GM18505 (cell line): Measurements from ENCODE around the gene TLNRD1.

Experiments
- ATAC-seq: cut with Tn5 transposase; IDR thresholded peaks from one replicate; pipeline ENCODE4 v1.9.1; 2021; ENCODE audit not compliant: unreplicated experiment
- POLR2A ChIP-seq: IDR thresholded peaks from 4 replicates; pipeline ENCODE4 v1.6.1; 2011; ENCODE audit warnings: borderline replicate concordance; ENCODE audit not compliant: insufficient read depth, insufficient read length; ENCODE audit errors: extremely low read depth

TLNRD1 gene

DNA sequence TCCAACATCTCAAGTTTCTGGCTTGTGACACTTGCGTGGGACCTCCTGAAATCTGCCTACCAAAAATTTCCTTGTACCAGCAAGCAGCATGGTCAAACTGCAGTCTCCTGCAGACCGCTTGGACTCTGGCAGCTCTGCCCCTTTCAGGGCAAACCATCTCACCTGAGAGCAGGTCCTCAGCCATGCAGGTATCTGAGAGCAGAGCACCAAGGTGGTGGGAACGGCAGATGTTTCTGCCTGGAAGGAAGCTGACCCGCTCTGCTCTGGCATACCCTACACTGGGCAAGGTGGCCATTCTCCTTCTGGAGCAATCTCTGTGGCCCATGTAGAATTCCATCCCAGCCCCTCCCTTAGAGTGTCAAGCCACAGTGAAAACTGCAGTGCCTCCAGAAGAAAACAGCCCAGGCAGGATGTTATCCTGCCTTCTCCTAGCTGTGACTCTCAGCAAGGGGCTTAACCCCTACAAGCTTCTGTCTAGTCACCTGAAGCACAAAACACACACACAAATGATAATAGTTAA, 32.7 kb upstream of the TLNRD1 start:
- ATAC-seq: no peak
- no peak for TF ChIP-seq POLR2A

DNA sequence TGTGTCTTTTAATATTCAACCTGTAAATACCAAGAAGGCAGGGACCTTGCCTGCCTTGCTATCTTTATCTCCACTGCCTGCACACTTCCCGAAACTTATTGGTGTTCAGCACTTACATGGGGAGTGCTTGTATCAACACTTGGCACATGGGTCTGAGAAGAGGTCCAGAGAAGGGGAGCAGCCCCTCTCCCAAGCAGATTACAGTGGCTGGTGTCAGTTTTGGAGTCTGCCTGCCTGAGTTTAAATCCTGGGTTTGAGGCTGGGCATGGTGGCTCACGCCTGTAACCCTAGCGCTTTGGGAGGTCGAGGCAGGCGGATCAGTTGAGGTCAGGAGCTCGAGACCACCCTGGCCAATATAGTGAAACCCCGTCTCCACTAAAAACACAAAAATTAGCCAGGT, 31.4 kb upstream of the TLNRD1 start:
- ATAC-seq: no peak
- TF ChIP-seq POLR2A: no peak

DNA sequence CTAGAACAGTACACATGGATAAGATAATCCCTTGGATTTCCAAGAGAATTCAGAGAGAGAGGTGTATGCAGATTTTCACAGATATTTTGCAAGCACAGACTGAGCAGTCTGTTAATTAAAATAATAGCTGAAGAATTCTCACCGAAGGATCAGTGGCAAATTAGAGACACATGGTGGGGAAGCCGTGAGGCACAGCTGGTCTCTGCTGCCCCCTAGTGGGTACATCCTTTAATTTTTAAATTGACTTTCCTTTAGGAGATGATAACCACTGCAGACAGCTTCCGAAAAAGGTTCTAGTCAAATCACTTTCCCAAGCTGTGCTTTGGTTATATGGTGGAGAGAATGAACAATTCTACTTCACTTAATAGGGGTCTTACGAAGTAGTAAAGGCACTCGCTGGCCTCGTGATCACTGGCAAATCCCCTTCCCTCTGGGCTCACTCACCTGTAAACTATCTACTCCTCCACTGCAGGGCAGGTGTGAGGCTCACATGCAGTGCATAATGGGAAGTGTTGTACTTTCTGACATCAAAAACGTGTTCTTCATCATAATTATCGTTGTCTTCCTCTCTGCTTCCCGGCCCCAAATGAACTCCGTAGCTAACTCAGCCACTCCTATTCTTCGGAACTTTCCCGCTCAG, 30.6 kb upstream of the TLNRD1 start:
- ATAC-seq: no peak
- no peak for TF ChIP-seq POLR2A

DNA sequence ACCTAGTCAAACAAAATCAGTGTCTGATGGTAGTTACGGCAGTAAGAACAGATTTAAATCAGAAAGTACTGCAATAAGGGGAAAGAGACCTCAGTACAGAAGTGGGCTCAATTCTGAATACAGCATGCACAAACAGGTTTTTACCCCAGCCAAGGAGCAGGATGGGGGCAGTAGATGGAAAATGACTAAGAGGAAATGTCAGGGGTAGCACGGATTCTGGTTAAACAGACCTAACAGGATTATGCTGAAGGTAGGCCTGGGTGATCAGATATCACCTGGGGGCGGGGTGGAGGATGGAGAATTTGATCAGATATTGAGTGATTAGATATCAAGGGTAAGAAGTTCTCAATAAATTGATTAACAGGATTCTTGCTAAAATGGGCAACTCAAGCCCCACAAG, 30.1 kb upstream of the TLNRD1 start:
- TF ChIP-seq POLR2A: no peak
- no peak for ATAC-seq

DNA sequence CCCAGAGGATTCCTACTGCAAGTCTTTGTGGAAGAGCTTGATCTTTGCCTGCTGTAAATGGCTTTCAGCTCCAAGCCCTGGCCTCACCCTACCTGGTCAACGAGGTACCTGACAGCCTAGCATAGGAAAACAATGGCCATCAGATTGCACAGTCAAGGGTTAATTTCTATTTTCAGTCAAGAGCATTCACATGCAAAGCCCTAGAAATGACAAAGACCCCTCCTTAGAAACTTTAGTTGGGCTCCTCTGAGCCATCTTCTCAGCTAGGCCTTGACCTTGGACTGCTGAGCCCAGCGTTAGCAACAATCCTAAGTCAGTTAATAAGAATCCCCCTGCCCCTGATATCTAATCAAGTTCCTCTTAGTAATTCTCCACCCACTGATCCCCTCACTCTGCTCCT, 29.6 kb upstream of the TLNRD1 start:
- ATAC-seq: no peak
- TF ChIP-seq POLR2A: no peak

DNA sequence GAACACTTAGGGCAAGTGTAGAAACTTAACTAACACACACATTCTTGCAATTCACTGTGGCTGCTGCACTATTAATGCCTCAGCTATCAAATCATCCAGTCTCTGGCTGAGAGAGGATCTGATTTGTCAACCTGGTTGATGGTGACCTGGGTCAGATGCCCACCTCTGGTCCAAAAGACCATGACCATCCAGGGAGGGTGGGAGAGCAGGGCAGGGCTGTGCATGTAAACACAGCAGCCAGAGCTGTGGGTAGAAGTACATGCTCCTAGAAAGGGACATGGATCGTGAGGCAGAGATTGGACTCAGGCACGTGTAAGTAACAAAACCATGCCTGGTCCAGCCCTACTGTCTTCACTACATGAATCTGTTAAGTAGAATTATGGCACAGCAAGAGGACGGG, 28.4 kb upstream of the TLNRD1 start:
- ATAC-seq: no peak
- TF ChIP-seq POLR2A: no peak

DNA sequence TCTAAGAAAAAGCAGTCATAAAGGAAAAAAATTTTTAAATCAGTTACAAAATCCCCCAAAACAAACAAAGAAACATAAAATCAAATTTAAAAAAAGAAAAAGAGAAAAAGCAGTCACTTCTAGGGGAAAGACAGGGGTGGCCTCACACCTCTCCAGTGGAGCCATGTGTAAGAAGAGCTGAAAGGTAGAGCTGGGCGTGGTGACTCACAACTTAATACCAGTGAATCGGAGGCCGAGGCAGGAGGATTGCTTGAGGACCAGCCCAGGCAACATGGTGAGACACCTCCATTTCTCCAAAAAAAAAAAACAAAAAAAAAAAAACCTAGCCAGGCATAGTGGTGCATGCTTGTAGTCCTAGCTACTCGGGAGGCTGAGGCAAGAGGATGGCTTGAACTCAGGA, 25.8 kb upstream of the TLNRD1 start:
- TF ChIP-seq POLR2A: no peak
- no peak for ATAC-seq

DNA sequence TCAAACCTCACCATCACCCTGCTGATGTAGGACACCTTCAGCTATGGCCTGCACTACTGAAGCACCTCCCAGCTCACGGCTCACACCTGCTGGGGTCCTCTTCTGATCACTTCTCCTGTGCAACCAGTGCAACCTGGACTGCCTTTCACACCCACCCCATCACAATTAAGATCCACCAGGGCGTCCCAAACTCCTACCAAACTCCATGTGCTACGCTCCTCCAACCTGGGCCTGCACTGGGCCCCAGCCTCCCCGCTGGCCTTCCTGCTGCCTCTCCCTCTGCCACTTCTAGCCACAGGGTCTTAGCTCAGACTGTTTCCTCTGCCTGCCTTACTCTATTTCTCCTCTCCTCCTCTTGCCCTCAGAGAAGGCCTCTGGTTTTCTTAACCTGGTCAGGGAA, 23.9 kb upstream of the TLNRD1 start:
- no peak for TF ChIP-seq POLR2A
- no peak for ATAC-seq

DNA sequence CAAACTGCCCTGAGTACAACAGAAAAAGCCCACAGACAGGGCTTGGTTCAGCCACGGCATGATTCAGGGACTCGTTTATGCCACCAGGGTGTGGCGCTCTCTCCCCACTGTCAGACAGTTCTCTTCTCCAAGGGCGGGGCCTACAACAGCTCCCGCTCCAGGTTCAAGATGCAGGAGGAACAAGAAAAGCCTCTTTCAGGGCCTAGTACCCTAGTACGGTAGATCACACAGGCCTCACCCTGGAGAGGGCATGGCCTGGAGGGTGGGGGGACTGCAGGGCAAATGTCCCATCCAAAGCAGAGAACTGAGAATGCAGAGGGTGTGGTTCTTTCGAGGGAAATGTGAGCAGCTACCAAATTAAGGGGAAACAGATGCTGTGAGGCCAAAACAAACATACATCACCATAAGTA, 23.1 kb upstream of the TLNRD1 start:
- no peak for TF ChIP-seq POLR2A
- no peak for ATAC-seq

DNA sequence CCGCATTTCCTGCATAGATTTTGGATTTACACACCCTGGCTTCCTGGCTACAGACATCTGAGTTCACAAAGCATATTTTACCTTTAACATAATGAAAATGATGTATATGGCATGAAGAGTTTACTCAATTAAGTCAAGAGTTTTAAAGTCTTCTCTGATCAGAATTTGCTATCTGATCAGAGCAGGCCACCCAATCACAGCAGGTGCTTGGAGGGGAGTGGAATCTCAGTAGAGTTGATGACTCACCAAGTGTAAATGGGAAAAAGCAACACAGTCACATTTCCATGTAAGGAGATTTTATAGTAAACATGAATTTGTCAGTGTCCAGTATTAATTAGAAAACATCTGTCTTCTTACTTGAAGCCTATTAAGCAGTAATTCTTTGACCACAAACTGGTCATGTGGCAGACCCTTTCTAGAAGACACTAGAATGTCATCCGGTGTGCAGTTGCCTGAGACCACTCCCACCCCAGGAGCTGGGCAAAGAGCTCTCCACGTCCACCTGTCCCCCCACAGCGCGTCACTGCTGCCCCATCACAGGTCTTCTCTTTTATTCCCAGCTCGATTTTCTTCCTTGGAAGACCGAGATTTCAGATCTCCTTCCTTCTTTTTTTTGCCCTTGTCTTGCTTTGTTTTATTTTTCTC, 21.9 kb upstream of the TLNRD1 start:
- TF ChIP-seq POLR2A: no peak
- no peak for ATAC-seq

DNA sequence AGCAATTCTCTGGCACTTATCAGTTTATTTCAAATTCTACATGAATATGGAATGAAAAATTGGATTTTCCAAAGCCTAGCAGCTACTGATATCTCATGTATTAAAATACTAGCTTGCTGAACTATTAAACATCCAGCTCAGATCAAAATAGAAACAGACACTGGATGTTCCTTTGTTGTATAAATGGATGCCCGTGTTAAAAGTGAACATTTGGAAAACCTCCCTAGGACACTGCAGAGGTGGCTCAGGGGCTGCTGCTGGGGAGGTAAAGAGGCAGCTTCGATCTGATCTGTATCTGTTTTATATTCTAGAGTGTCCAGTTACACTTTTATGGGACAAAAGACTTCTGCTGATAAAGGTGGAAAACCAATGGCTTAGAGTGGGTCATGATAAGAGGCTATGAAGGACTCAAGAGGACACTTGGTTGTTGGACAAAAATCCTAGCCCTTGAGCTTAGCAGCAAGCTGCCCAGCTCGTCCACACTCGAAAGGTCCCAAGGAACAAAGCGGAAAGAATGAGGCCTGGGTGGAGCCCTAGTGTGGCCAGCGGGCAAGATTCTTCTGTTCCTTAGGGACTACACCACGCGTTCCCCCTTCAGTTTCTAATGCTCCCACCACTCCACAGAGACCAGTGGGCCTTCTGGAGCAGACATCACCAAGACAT, 21.1 kb upstream of the TLNRD1 start:
- no peak for TF ChIP-seq POLR2A
- no peak for ATAC-seq

DNA sequence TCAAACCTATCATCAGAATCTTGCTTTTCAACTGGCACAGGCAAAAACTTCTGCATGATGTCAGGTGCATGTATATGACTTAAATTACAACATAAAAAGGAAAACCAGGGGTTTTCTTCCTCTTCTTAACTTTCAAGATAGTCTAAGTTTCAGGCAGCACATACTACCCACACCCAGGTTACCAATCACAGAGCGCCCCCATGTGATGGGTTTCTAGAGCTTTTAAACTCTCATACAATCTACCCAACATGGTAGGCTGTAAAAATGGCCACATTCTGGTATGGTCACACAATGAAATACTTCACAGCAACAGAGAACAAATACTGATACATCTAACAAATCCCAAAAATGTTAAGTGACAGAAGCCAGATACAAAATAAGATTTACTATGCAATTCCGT, 18.5 kb upstream of the TLNRD1 start:
- TF ChIP-seq POLR2A: no peak
- no peak for ATAC-seq

DNA sequence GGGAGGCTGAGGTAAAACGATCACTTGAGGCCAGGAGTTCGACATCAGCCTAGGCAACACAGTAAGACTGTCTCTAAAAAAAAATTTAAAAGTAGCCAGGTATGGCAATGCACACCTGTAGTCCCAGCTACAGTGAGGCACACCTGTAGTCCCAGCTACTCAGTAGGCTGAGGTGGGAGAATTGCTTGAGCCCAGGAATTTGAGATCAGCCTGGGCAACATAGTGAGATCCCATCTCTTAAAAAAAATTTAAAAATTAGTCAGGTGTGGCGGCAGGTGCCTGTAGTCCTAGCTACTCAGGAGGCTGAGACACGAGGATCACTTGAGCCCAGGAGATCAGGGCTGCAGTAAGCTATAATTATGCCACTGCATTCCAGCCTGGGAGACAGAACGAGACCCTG, 17.9 kb upstream of the TLNRD1 start:
- no peak for TF ChIP-seq POLR2A
- ATAC-seq: no peak

DNA sequence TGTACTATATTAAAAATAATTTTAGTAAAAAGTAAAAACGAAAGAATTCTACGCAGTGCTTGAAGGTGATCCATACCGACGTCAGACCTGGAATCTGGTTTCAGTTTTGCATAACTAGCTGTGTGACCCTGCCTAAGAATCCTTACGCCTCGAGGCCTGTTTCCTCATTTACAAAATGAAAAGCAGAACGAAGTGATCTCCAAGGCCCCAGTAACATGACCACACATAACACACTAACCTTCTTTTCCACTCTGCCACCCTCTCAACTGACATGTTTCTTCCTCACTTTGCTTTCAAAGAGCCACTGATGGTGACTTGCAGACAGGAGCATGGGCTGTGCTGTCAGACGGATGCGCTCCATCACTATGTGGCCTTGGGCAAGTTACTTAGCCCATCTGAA, 15.9 kb upstream of the TLNRD1 start:
- ATAC-seq: no peak
- TF ChIP-seq POLR2A: no peak
